ENCODE results near the gene DLK2. TPM values are rescaled to one million over a fixed set of nuclear protein-coding genes. Genes with fewer than 3 reads are reported as not detected.
"Not testable (repeated sequence)": the region's sequence is repeated elsewhere in the genome, so short reads cannot be mapped to it uniquely, and the experiment has no call there.

Gene DLK2
- total RNA-seq, 2 experiments from 2014 or later = not detected

DNA sequence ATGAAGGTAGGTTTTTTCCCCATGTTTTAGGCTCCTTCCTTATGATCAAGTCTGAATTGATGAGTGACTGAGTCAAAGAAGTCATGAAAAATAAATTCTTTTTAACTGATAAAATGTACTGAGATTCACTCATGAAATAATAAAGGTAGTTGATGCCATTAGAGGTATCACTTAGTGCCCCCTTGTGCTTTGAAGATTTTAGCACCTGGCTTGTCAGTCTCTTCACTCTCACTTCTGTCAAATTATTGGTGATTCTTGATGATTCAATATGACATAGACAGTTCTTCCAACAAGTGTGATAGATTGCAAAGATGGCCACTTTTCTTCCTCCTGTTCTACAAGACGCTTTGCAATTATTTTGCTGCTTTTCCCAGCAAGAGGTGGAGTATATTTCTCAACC is 4.2 kb upstream of the DLK2 start:
- no peaks in the 10 kb centered on the region for H3K9me3 ChIP-seq (ENCODE audit: low read length)
- ChIA-PET POLR2A (interaction anchor here (0.6 to 0.8 kb wide), 3 partner anchors 12 to 137 kb away, joined by 3 to 6 read pairs (median 5); no protein-coding TSS in a partner anchor), CTCF (ENCODE audit: unreplicated experiment) (no interaction called here)
- no peak overlapping the region for H2AFZ ChIP-seq (ENCODE audit: low read length)
- TF ChIP-seq, protein P1, sequence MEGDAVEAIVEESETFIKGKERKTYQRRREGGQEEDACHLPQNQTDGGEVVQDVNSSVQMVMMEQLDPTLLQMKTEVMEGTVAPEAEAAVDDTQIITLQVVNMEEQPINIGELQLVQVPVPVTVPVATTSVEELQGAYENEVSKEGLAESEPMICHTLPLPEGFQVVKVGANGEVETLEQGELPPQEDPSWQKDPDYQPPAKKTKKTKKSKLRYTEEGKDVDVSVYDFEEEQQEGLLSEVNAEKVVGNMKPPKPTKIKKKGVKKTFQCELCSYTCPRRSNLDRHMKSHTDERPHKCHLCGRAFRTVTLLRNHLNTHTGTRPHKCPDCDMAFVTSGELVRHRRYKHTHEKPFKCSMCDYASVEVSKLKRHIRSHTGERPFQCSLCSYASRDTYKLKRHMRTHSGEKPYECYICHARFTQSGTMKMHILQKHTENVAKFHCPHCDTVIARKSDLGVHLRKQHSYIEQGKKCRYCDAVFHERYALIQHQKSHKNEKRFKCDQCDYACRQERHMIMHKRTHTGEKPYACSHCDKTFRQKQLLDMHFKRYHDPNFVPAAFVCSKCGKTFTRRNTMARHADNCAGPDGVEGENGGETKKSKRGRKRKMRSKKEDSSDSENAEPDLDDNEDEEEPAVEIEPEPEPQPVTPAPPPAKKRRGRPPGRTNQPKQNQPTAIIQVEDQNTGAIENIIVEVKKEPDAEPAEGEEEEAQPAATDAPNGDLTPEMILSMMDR (conservative IDR thresholded peaks at IDR 0.05; ENCODE audit: low read length) = peak; percentile 55; the same call in 1 of the 2 replicates
- no peak for TF ChIP-seq EZH2phosphoT487 (IDR thresholded peaks at IDR 0.05; ENCODE audit: borderline replicate concordance, low read depth, low read length)
- H3K79me2 ChIP-seq (ENCODE audit: insufficient read depth, low read depth, low read length) = no peaks in the 10 kb centered on the region
- no peaks in the 10 kb centered on the region for H3K4me1 ChIP-seq (ENCODE audit: insufficient read depth, low read length, poor library complexity, severe bottlenecking)
- H3K36me3 ChIP-seq (ENCODE audit: insufficient read depth, low read length) = no peaks in the 10 kb centered on the region
- no peaks in the 10 kb centered on the region for H3K9me2 ChIP-seq (ENCODE audit: insufficient read depth, low read length)
- no peak for DNase-seq (ENCODE audit: low spot score)
- no peak overlapping the region for H3K4me3 ChIP-seq (ENCODE audit: low read depth, low read length, poor library complexity, severe bottlenecking)
- no peak overlapping the region for H3K27ac ChIP-seq (ENCODE audit: low read depth, low read length, poor library complexity, severe bottlenecking)
- no peak overlapping the region for H3K4me2 ChIP-seq (ENCODE audit: low read length)
- intact Hi-C loops (cut with micrococcal nuclease; ENCODE audit: unreplicated experiment) = no loop called here
- H4K20me1 ChIP-seq (ENCODE audit: insufficient read depth, low read length) = no peaks in the 10 kb centered on the region
- BruUV-seq (replicated peaks) = no TSS peak

DNA sequence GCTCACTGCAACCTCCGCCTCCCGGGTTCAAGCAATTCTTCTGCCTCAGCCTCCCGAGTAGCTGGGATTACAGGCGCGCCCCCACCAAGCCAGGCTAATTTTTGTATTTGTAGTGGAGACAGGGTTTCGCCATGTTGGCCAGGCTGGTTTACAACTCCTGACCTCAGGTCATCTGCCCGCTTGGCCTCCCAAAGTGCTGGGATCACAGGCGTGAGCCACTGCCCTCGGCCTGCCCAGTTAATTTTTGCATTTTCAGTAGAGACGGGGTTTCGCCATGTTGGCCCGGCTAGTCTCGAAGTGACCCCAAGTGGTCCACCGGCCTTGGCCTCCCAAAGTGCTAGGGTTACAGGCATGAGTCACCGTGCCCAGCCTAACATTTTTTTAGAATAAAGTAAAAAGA is 2.8 kb upstream of the DLK2 start:
- intact Hi-C loops (cut with micrococcal nuclease; ENCODE audit: unreplicated experiment); CTCF ChIA-PET (ENCODE audit: unreplicated experiment): not testable (repeated sequence)
- POLR2A ChIA-PET = interaction anchor here (1.0 kb wide), 1 partner anchor 443 kb away, joined by 3 read pairs; no protein-coding TSS in a partner anchor

DNA sequence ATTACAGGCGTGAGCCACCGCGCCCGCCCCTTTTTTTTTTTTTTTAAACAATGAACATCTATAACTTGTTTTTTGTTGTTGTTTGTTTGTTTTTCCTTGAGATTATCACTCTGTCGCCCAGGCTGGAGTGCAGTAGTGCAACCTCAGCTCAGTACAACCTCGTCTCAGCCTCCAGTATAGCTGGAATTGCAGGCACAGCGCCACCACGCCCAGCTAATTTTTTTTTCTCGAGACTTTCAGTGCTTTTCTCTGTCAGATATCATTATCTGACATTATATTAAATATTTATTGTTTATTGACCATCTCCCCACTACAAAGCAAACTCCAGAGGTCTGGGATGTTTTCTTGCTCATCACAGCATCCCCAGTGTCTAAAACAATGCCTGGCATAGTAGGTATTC is 2.3 kb upstream of the DLK2 start:
- TF ChIP-seq EZH2phosphoT487 (IDR thresholded peaks at IDR 0.05; ENCODE audit: borderline replicate concordance, low read depth, low read length) = no peak
- TF ChIP-seq, protein P1 (conservative IDR thresholded peaks at IDR 0.05; ENCODE audit: low read length) = no peak
- Histone ChIP-seq H3K4me2 (ENCODE audit: low read length) (no peak overlapping the region), H3K79me2 (ENCODE audit: insufficient read depth, low read depth, low read length) (no peaks in the 10 kb centered on the region), H3K27ac (ENCODE audit: low read depth, low read length, poor library complexity, severe bottlenecking) (no peak overlapping the region), H4K20me1 (ENCODE audit: insufficient read depth, low read length) (no peaks in the 10 kb centered on the region), H3K9me2 (ENCODE audit: insufficient read depth, low read length) (no peaks in the 10 kb centered on the region), H3K4me3 (ENCODE audit: low read depth, low read length, poor library complexity, severe bottlenecking) (no peak overlapping the region), H2AFZ (ENCODE audit: low read length) (no peak overlapping the region), H3K4me1 (ENCODE audit: insufficient read depth, low read length, poor library complexity, severe bottlenecking) (no peaks in the 10 kb centered on the region), H3K36me3 (ENCODE audit: insufficient read depth, low read length) (no peaks in the 10 kb centered on the region), H3K9me3 (ENCODE audit: low read length) (no peaks in the 10 kb centered on the region)
- ChIA-PET POLR2A (interaction anchor here (1.0 kb wide), 1 partner anchor 443 kb away, joined by 3 read pairs; no protein-coding TSS in a partner anchor), CTCF (ENCODE audit: unreplicated experiment) (no interaction called here)
- intact Hi-C loops (cut with micrococcal nuclease; ENCODE audit: unreplicated experiment) = no loop called here
- BruUV-seq (replicated peaks) = no TSS peak
- DNase-seq (ENCODE audit: low spot score) = no peak

More for the DNA sequence above, 2.8 kb upstream of the DLK2 start:
- not testable (repeated sequence) for H3K79me2 ChIP-seq (ENCODE audit: insufficient read depth, low read depth, low read length); H3K27ac ChIP-seq (ENCODE audit: low read depth, low read length, poor library complexity, severe bottlenecking); H3K9me2 ChIP-seq (ENCODE audit: insufficient read depth, low read length); H3K36me3 ChIP-seq (ENCODE audit: insufficient read depth, low read length); H3K4me1 ChIP-seq (ENCODE audit: insufficient read depth, low read length, poor library complexity, severe bottlenecking); H3K4me3 ChIP-seq (ENCODE audit: low read depth, low read length, poor library complexity, severe bottlenecking); H2AFZ ChIP-seq (ENCODE audit: low read length); DNase-seq (ENCODE audit: low spot score); H3K9me3 ChIP-seq (ENCODE audit: low read length); BruUV-seq (replicated peaks); H4K20me1 ChIP-seq (ENCODE audit: insufficient read depth, low read length); H3K4me2 ChIP-seq (ENCODE audit: low read length)

Measured in OCI-LY7 (cell line).